GM12878 (cell line): ENCODE data around the gene NSUN2. TPM values are rescaled to one million over a fixed set of nuclear protein-coding genes. Genes with fewer than 3 reads are reported as not detected.
A peak's percentile ranks its signal among the peaks of the same experiment; 100 is the strongest.

Source experiments
- ATAC-seq: fragments of 200-7000 bp; cut with Tn5 transposase; 3 replicates; pipeline ENCODE4 v1.9.1; 2020; ENCODE audit warnings: mild to moderate bottlenecking, moderate library complexity
- Bru-seq: library from RNA; stranded (reverse); fragments of 400-500 nt; gene quantifications from one replicate; lab custom pipeline; 2021; lab: Mats Ljungman, UMichigan
- BruChase-seq, 2 experiments: library from RNA; stranded (reverse); fragments of 400-500 nt; gene quantifications; one replicate each; lab custom pipeline; 2021; lab: Mats Ljungman, UMichigan
- BruUV-seq: library from RNA; stranded (reverse); fragments of 400-500 nt; replicated peaks from 2 replicates; lab custom pipeline; 2021; lab: Mats Ljungman, UMichigan
- CTCF ChIA-PET: fragments of 300-600 bp; sonication (Branson Sonifier 250); formaldehyde crosslinking; extraction: SDS; loops from one replicate; lab custom pipeline; 2021; ENCODE audit warnings: inconsistent platforms; lab: Yijun Ruan, JAX
- POLR2A ChIA-PET: fragments of 350-600 bp; formaldehyde crosslinking; extraction: SDS; loops from one replicate; lab custom pipeline; 2021; ENCODE audit warnings: inconsistent platforms; lab: Charles Lee
- RAD21 ChIA-PET: fragments of 300-600 bp; sonication (Branson Sonifier 250); formaldehyde crosslinking; loops from one replicate; lab custom pipeline; 2023; ENCODE audit warnings: antibody characterized with exemption; ENCODE audit not compliant: unreplicated experiment; lab: Charles Lee
- SMC1A ChIA-PET: fragments of 300-600 bp; sonication (Branson Sonifier 250); formaldehyde crosslinking; loops from one replicate; lab custom pipeline; 2023; ENCODE audit not compliant: unreplicated experiment, uncharacterized antibody; lab: Charles Lee
- DNase-seq: peaks from one replicate; pipeline ENCODE4 v3.0.0-alpha.2; 2011; ENCODE audit warnings: low read depth, low spot score
- FAIRE-seq: peaks from 3 replicates; lab custom pipeline; 2011; peaks lifted over from hg19 to GRCh38; lab: Jason Lieb, UNC
- H2AFZ ChIP-seq: 2 replicates; pipeline ENCODE4 v1.6.0; 2011; ENCODE audit warnings: low read depth, low read length, control low read depth; ENCODE audit not compliant: control insufficient read depth
- H3K27ac ChIP-seq: 2 replicates; pipeline ENCODE4 v1.5.1; 2011; ENCODE audit warnings: control low read depth; ENCODE audit not compliant: control insufficient read depth, insufficient read depth
- H3K27me3 ChIP-seq, 2 experiments: replicated peaks in 1 of 2; 2 replicates each; pipeline versions ENCODE4 v1.6.0 to v1.6.1; 2011; ENCODE audit warnings: low read length in 1 of 2; ENCODE audit not compliant: control insufficient read depth in 2 of 2, insufficient read depth in 2 of 2
- H3K36me3 ChIP-seq, 2 experiments: 2 replicates each; pipeline ENCODE4 v1.5.1; 2011; ENCODE audit warnings: low read length in 1 of 2; ENCODE audit not compliant: control insufficient read depth in 2 of 2, insufficient read depth in 2 of 2
- H3K4me1 ChIP-seq: 2 replicates; pipeline ENCODE4 v1.6.1; 2011; ENCODE audit warnings: mild to moderate bottlenecking, low read length, moderate library complexity, mixed read lengths; ENCODE audit not compliant: control insufficient read depth, insufficient read depth
- H3K4me2 ChIP-seq: 2 replicates; pipeline ENCODE4 v1.6.0; 2011; ENCODE audit warnings: control low read depth; ENCODE audit not compliant: control insufficient read depth, insufficient read depth
- H3K4me3 ChIP-seq: fragments of 200-600 bp; sonication (generic); 2 replicates; pipeline ENCODE4 v1.5.1; 2016
- H3K79me2 ChIP-seq: 2 replicates; pipeline ENCODE4 v1.6.0; 2011; ENCODE audit warnings: low read length; ENCODE audit not compliant: control insufficient read depth, insufficient read depth
- H3K9ac ChIP-seq: 2 replicates; pipeline ENCODE4 v1.8.0; 2011; ENCODE audit warnings: low read length, control low read depth, mixed read lengths; ENCODE audit not compliant: control insufficient read depth, insufficient read depth
- H3K9me3 ChIP-seq: replicated peaks from 3 replicates; pipeline ENCODE4 v1.5.1; 2011; ENCODE audit warnings: mild to moderate bottlenecking, low read length; ENCODE audit not compliant: control insufficient read depth, insufficient read depth
- H4K20me1 ChIP-seq: 2 replicates; pipeline ENCODE4 v1.6.0; 2011; ENCODE audit not compliant: control insufficient read depth, insufficient read depth
- BMI1 ChIP-seq: fragments of 450-650 bp; IDR thresholded peaks from 2 replicates; pipeline ENCODE4 v1.6.1; 2016; ENCODE audit warnings: mild to moderate bottlenecking, moderate library complexity, borderline replicate concordance
- JUNB ChIP-seq: IDR thresholded peaks from 2 replicates; pipeline ENCODE4 v1.6.1; 2016; ENCODE audit warnings: antibody characterized with exemption, mild to moderate bottlenecking
- MYC ChIP-seq: IDR thresholded peaks from 2 replicates; pipeline ENCODE4 v1.6.1; 2011; ENCODE audit warnings: mild to moderate bottlenecking, low read length, moderate library complexity, inconsistent platforms; ENCODE audit not compliant: insufficient read depth, insufficient replicate concordance, insufficient read length, severe bottlenecking
- NFIC ChIP-seq: IDR thresholded peaks from 2 replicates; pipeline ENCODE4 v1.6.1; 2012; ENCODE audit warnings: low read depth, mild to moderate bottlenecking, inconsistent platforms, low read length, moderate library complexity
- NR2F1 ChIP-seq: fragments of 450-650 bp; conservative IDR thresholded peaks from 2 replicates; pipeline ENCODE4 v1.6.1; 2017; ENCODE audit warnings: mild to moderate bottlenecking
- SIX5 ChIP-seq: IDR thresholded peaks from 2 replicates; pipeline ENCODE4 v1.6.1; 2011; ENCODE audit warnings: mild to moderate bottlenecking, low read depth, low read length, moderate library complexity; ENCODE audit not compliant: severe bottlenecking
- SMAD1 ChIP-seq: fragments of 450-650 bp; IDR thresholded peaks from 2 replicates; pipeline ENCODE4 v1.6.1; 2018; ENCODE audit warnings: mild to moderate bottlenecking, low read depth; ENCODE audit not compliant: partially characterized antibody
- SMAD5 ChIP-seq: IDR thresholded peaks from 2 replicates; pipeline ENCODE4 v1.6.1; 2016; ENCODE audit warnings: antibody characterized with exemption, low read depth
- SP1 ChIP-seq: IDR thresholded peaks from one replicate; pipeline ENCODE4 v1.6.1; 2011; ENCODE audit warnings: low read depth, low read length
- SRF ChIP-seq, 2 experiments: IDR thresholded peaks; 2 replicates each; pipeline ENCODE4 v1.6.1; 2011; ENCODE audit warnings: low read depth in 2 of 2, low read length in 2 of 2, mild to moderate bottlenecking in 1 of 2, moderate library complexity in 1 of 2
- STAT1 ChIP-seq: fragments of 450-650 bp; conservative IDR thresholded peaks from 2 replicates; pipeline ENCODE4 v1.6.1; 2014; ENCODE audit warnings: antibody characterized with exemption, mild to moderate bottlenecking
- TAF1 ChIP-seq: IDR thresholded peaks from 2 replicates; pipeline ENCODE4 v1.6.1; 2011; ENCODE audit warnings: mild to moderate bottlenecking, low read depth, low read length, borderline replicate concordance
- TARDBP ChIP-seq: IDR thresholded peaks from 2 replicates; pipeline ENCODE4 v1.6.1; 2016; ENCODE audit warnings: borderline replicate concordance
- ZNF207 ChIP-seq: fragments of 450-650 bp; IDR thresholded peaks from 2 replicates; pipeline ENCODE4 v1.6.1; 2014; ENCODE audit warnings: antibody characterized with exemption, mild to moderate bottlenecking, borderline replicate concordance
- WGBS: methylation state at CpG from one replicate; pipeline ENCODE4 v1.1.6; 2016; ENCODE audit warnings: low lambda C conversion rate; ENCODE audit not compliant: insufficient replicate concordance, insufficient coverage; ENCODE audit errors: missing lambda C conversion rate; 5-methylcytosine and 5-hydroxymethylcytosine counted together
- in situ Hi-C: fragments of 300-500 bp; cut with MboI; formaldehyde crosslinking; loops from 9 replicates; pipeline ENCODE4 v1.14.3; 2018; ENCODE audit warnings: mixed read lengths
- intact Hi-C: fragments of 100-400 bp; cut with micrococcal nuclease; formaldehyde crosslinking; loops from one replicate; pipeline ENCODE4 v1.14.2; 2022; ENCODE audit not compliant: unreplicated experiment
- long read RNA-seq, 2 experiments: library from polyadenylated mRNA; unstranded; transcript quantifications; one replicate each; pipeline ENCODE4 v2.0.0, GENCODE V29; 2019 to 2020
- polyA minus RNA-seq, 3 experiments: library from RNA; depleted of rRNA, polyadenylated mRNA; stranded (reverse); fragments of >200 nt; gene quantifications; 2 replicates each; pipeline ENCODE4 v1.2.3, GENCODE V29; 2011
- polyA plus RNA-seq, 11 experiments: library from polyadenylated mRNA; depleted of rRNA in 4 of 11; unstranded in 6 of 11; stranded (reverse) in 5 of 11; fragments of >200 nt; fragmentation: Nextera tagmentation in 4 of 11; fragmentation: Illumina TruSeq in 1 of 11; extraction: Ambion mirVana in 4 of 11; extraction: Trizol in 1 of 11; gene quantifications; 1 replicate in 1 of 11; 2 replicates in 10 of 11; pipeline versions ENCODE4 v1.2.1 to v1.2.3, GENCODE V29; 2011 to 2016; ENCODE audit warnings: inconsistent platforms in 2 of 11, missing spikeins in 2 of 11, low read depth in 1 of 11
- total RNA-seq, 4 experiments: library from RNA; depleted of rRNA in 3 of 4; stranded (reverse); fragments of >200 nt in 3 of 4; fragmentation: Illumina TruSeq in 1 of 4; extraction: Trizol in 1 of 4; gene quantifications; 2 replicates each; pipeline versions ENCODE4 v1.2.1 to v1.2.3, GENCODE V29; 2013 to 2021
- TF ChIP-seq, protein P1 (sequence below): fragments of 450-650 bp; IDR thresholded peaks from 2 replicates; pipeline ENCODE4 v1.6.1; 2016; ENCODE audit warnings: mild to moderate bottlenecking
- TF ChIP-seq, protein P2 (sequence below): IDR thresholded peaks from 2 replicates; pipeline ENCODE4 v1.6.1; 2011; ENCODE audit warnings: borderline replicate concordance, low read depth, mild to moderate bottlenecking, moderate library complexity, low read length; ENCODE audit not compliant: insufficient read depth, poor library complexity, severe bottlenecking

Gene NSUN2
- 162 and 165 TPM in 2 replicates for total RNA-seq (2013; cell fraction: nucleolus; rRNA removed)
- total RNA-seq (2014; rRNA removed) (83.2 and 84.7 TPM in 2 replicates), total RNA-seq (2014; rRNA removed; fragmentation: Illumina TruSeq; extraction: Trizol) (77.2 and 83.0 TPM in 2 replicates), total RNA-seq (2021) (80.2 and 90.9 TPM in 2 replicates), polyA plus RNA-seq (2011; rRNA removed) (89.9 and 94.7 TPM in 2 replicates), polyA plus RNA-seq (2014; fragmentation: Illumina TruSeq; extraction: Trizol) (91.1 and 99.8 TPM in 2 replicates), polyA plus RNA-seq (2014; fragmentation: Nextera tagmentation; extraction: Ambion mirVana) (10 to 100 TPM in 1 of 2 experiments, 1 to 10 TPM in 1; 8.0 to 10.8 TPM), polyA plus RNA-seq (2014; rRNA removed) (91.2 and 97.9 TPM in 2 replicates), polyA plus RNA-seq (2016; fragmentation: Nextera tagmentation; extraction: Ambion mirVana) (100 to 1,000 TPM; 104 to 112 TPM), polyA minus RNA-seq (2011; rRNA and poly(A)+ RNA removed) (60.2 and 64.4 TPM in 2 replicates), Bru-seq, nascent RNA (percentile 96 among the genes with signal in this experiment), BruChase-seq, experiment 1, labeled RNA remaining after a 6-hour chase (percentile 97 among the genes with signal in this experiment), BruChase-seq, experiment 2, labeled RNA remaining after a 2-hour chase (percentile 97 among the genes with signal in this experiment)
- polyA plus RNA-seq (2011; ENCODE audit: low read depth) = 43.8 TPM
- polyA plus RNA-seq (2011; cell fraction: cytosol; rRNA removed) = 71.1 and 76.2 TPM in 2 replicates
- polyA plus RNA-seq (2011; cell fraction: nucleus; rRNA removed) = 169 and 184 TPM in 2 replicates
- 58.5 and 58.7 TPM in 2 replicates for polyA plus RNA-seq (2012)
- polyA minus RNA-seq (2011; cell fraction: cytosol; rRNA and poly(A)+ RNA removed) = 23.5 and 32.2 TPM in 2 replicates
- 50.4 and 83.9 TPM in 2 replicates for polyA minus RNA-seq (2011; cell fraction: nucleus; rRNA and poly(A)+ RNA removed)
- long read RNA-seq, experiment 1, transcript NSUN2-201 (19 exons, 3,303 nt) = major isoform, 55 of 76 reads
- long read RNA-seq, experiment 1, partial matches to known transcripts = 5 of 76 reads
- long read RNA-seq, experiment 1, other reads (novel, unspliced or antisense) = 11 of 76 reads
- long read RNA-seq, experiment 2, transcript NSUN2-206 (18 exons, 2,619 nt) = minor isoform, 16 of 229 reads
- long read RNA-seq, experiment 2, transcript NSUN2-201 (19 exons, 3,303 nt) = major isoform, 89 of 229 reads
- long read RNA-seq, experiment 2, partial matches to known transcripts = 90 of 229 reads
- long read RNA-seq, experiment 2, other reads (novel, unspliced or antisense) = 28 of 229 reads

DNA sequence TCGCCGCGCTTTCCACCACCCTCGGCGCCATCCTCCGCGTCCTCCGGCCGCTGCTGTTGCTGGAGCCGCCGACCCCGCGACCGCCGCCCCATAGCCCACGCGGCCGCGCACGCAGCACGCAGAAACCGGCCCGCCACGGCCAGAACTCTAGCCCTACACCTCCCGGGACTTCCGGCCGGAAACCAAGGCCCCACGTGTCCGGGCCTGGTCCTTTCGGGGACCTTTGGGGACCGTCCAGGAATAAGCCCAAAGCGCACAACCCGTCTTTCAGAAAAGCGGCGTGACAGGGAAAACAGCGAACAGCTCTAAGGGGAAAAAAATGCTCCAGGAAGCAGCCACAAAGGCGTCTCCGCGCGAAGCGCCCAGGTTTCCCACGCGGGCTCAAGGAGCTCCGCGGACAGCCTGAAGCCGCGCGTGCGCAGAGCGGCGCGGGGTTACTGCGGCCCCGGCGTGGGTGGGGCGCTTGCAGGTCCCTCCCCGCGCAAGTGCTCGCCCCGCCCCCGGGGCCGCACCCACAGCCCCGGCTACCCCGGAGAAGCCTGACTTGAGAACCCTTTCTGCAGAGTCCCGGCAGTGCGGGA, at the start of gene NSUN2, which contains the start of gene SRD5A1:
Gene NSUN2, minus strand, starts transcription at position 157 of the 581 bp plus-strand sequence. Its CDS starts 65 bp downstream, at position 92.
Gene SRD5A1, plus strand, starts transcription at position 553 of the 581 bp plus-strand sequence. CDS start 137 bp downstream, outside the sequence.
- in situ Hi-C loops (loop anchor here (5.0 kb wide), 1 partner anchor 104 kb away; no protein-coding TSS in a partner anchor), intact Hi-C loops (loop anchor here (1.0 to 5.0 kb wide), 4 partner anchors 79 to 146 kb away; no protein-coding TSS in a partner anchor)
- RAD21 ChIA-PET = interaction anchor here (0.6 to 4.4 kb wide), 15 partner anchors 10 to 149 kb away, joined by 3 to 32 read pairs (median 4); partner anchors contain the start of gene TENT4A
- TF ChIP-seq STAT1 (0 out of 2 replicates have a peak, but pooled peaks have one; percentile 26), SP1 (peak; percentile 7), TAF1 (peak; percentile 82; the same call in 1 of the 2 replicates), SMAD5 (peak; percentile 83; the same call in 1 of the 2 replicates), SMAD1 (no peak), BMI1 (no peak), SRF (IDR thresholded peaks at IDR 0.05; ENCODE audit: low read depth in 2 of 2, low read length in 2 of 2) (peak in 1 of 2 experiments; percentile 52; a peak in 1 of 4 replicates), MYC (peak; percentile 67), TARDBP (no peak), ZNF207 (peak; percentile 96; the same call in 1 of the 2 replicates), NR2F1 (0 out of 2 replicates have a peak, but pooled peaks have one; percentile 14), SIX5 (peak; percentile 39), NFIC (no peak), JUNB (no peak)
- TF ChIP-seq, protein P1, sequence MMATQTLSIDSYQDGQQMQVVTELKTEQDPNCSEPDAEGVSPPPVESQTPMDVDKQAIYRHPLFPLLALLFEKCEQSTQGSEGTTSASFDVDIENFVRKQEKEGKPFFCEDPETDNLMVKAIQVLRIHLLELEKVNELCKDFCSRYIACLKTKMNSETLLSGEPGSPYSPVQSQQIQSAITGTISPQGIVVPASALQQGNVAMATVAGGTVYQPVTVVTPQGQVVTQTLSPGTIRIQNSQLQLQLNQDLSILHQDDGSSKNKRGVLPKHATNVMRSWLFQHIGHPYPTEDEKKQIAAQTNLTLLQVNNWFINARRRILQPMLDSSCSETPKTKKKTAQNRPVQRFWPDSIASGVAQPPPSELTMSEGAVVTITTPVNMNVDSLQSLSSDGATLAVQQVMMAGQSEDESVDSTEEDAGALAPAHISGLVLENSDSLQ = no peak
- TF ChIP-seq, protein P2, sequence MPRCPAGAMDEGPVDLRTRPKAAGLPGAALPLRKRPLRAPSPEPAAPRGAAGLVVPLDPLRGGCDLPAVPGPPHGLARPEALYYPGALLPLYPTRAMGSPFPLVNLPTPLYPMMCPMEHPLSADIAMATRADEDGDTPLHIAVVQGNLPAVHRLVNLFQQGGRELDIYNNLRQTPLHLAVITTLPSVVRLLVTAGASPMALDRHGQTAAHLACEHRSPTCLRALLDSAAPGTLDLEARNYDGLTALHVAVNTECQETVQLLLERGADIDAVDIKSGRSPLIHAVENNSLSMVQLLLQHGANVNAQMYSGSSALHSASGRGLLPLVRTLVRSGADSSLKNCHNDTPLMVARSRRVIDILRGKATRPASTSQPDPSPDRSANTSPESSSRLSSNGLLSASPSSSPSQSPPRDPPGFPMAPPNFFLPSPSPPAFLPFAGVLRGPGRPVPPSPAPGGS = no peak

More for the DNA sequence above, at the start of gene NSUN2, which contains the start of gene SRD5A1:
- FAIRE-seq (peak; percentile 57), DNase-seq (peak; percentile 71), ATAC-seq (peak; percentile 90)
- peaks cover 58% of the 10 kb centered on the region for H3K79me2 ChIP-seq
- no peaks in the 10 kb centered on the region; the same call in 2 of the 3 replicates for H3K9me3 ChIP-seq
- peaks cover 4% of the 10 kb centered on the region; the same call in 1 of the 2 replicates for H3K4me1 ChIP-seq
- H3K4me2 ChIP-seq = peak within 1 kb of the TSS; percentile 81
- POLR2A ChIA-PET = interaction anchor here (1.0 to 1.6 kb wide), 7 partner anchors 10 to 112 kb away, joined by 3 to 6 read pairs (median 4); partner anchors contain the start of gene TENT4A
- under 1% methylated on average over 54 of the region's 66 CpGs for WGBS
- peak within 1 kb of the TSS; percentile 97 for H3K27ac ChIP-seq
- H2AFZ ChIP-seq = peak within 1 kb of the TSS; percentile 83
- no peaks in the 10 kb centered on the region for H3K27me3 ChIP-seq
- peaks cover 0 to 25% of the 10 kb centered on the region in 2 experiments; a peak in 2 of 4 replicates for H3K36me3 ChIP-seq
- SMC1A ChIA-PET = interaction anchor here (0.7 to 4.0 kb wide), 14 partner anchors 8 to 111 kb away, joined by 3 to 24 read pairs (median 5); no protein-coding TSS in a partner anchor
- H3K4me3 ChIP-seq = peak within 1 kb of the TSS; percentile 98
- H3K9ac ChIP-seq = peak within 1 kb of the TSS; percentile 98
- H4K20me1 ChIP-seq = no peaks in the 10 kb centered on the region; the same call in 1 of the 2 replicates
- CTCF ChIA-PET = interaction anchor here (1.0 to 2.8 kb wide), 9 partner anchors 18 to 112 kb away, joined by 3 to 19 read pairs (median 4); no protein-coding TSS in a partner anchor
- BruUV-seq = no TSS peak
